ENCODE data around the gene TBL2.

DNA sequence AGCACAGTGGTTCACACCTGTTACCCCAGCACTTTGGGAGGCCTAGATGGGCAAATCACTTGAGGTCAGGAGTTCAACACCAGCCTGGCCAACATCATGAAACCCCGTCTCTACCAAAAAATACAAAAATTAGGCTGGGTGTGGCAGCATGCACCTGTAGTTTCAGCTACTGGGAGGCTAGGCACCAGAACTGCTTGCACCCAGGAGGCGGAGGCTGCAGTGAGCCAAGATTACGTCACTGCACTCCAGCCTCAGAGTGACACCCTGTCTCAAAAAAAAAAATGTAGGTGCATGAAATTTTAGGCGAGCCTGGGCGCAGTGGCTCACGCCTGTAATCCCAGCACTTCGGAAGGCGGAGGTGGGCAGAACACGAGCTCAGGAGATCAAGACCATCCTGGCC, 30.5 kb downstream of the TBL2 start:
- TF ChIP-seq CSDC2 (CRISPR knock-in tag; IDR thresholded peaks at IDR 0.05), result no peak
- TF ChIP-seq, protein P1, sequence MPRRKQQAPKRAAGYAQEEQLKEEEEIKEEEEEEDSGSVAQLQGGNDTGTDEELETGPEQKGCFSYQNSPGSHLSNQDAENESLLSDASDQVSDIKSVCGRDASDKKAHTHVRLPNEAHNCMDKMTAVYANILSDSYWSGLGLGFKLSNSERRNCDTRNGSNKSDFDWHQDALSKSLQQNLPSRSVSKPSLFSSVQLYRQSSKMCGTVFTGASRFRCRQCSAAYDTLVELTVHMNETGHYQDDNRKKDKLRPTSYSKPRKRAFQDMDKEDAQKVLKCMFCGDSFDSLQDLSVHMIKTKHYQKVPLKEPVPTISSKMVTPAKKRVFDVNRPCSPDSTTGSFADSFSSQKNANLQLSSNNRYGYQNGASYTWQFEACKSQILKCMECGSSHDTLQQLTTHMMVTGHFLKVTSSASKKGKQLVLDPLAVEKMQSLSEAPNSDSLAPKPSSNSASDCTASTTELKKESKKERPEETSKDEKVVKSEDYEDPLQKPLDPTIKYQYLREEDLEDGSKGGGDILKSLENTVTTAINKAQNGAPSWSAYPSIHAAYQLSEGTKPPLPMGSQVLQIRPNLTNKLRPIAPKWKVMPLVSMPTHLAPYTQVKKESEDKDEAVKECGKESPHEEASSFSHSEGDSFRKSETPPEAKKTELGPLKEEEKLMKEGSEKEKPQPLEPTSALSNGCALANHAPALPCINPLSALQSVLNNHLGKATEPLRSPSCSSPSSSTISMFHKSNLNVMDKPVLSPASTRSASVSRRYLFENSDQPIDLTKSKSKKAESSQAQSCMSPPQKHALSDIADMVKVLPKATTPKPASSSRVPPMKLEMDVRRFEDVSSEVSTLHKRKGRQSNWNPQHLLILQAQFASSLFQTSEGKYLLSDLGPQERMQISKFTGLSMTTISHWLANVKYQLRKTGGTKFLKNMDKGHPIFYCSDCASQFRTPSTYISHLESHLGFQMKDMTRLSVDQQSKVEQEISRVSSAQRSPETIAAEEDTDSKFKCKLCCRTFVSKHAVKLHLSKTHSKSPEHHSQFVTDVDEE (CRISPR knock-in tag; IDR thresholded peaks at IDR 0.05), result no peak
- TF ChIP-seq ZC3H10 (CRISPR knock-in tag; IDR thresholded peaks at IDR 0.05), result no peak
- TF ChIP-seq TCF4 (CRISPR knock-in tag; IDR thresholded peaks at IDR 0.05; ENCODE audit: borderline replicate concordance), result no peak
- no peak for TF ChIP-seq BACH2 (CRISPR knock-in tag; IDR thresholded peaks at IDR 0.05; ENCODE audit: borderline replicate concordance)
- TF ChIP-seq RARB (CRISPR knock-in tag; IDR thresholded peaks at IDR 0.05), result no peak
